NCI-H1436 (cell line): ENCODE data around the gene ADAMTS2.
"Not testable (repeated sequence)": the region's sequence is repeated elsewhere in the genome, so short reads cannot be mapped to it uniquely, and the experiment has no call there.

Experiments used
- DNase-seq: peaks from one replicate; lab custom pipeline; 2025; lab: John Stamatoyannopoulos, UW

The ADAMTS2 gene

DNA sequence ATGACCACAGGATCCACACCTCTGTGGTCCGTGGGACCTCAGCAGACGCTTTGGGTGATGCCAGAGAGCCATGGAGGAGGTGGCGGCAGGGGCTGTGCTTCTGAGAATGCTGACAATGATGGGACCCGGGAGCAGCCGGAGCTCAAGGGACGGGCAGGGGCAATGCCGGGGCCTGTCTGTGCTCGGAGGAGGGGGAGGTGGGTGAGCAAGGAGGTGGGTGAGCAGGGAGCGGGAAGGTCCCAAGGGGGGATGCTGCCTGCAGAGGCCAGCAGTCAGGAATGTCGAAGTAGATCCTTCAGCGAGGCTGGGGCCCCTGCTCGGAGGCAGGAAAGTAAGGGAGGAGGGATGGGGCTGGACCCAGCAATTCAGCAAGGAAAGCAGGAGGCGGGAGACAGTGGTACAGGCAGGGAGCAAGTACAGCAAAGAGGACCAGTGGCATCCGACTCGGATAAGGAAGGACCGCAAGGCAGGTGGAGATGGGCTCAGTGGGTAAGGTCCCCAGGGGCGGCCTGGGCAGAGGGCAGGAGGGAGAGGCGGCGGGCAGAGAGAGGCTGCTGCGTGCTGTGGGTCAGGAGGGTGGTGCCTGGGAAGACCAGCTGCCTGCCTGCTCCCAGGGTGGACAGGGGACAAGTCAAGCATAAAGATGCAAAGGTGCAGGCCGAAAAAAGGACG, 49.0 kb downstream of the ADAMTS2 start:
- no peak for DNase-seq

DNA sequence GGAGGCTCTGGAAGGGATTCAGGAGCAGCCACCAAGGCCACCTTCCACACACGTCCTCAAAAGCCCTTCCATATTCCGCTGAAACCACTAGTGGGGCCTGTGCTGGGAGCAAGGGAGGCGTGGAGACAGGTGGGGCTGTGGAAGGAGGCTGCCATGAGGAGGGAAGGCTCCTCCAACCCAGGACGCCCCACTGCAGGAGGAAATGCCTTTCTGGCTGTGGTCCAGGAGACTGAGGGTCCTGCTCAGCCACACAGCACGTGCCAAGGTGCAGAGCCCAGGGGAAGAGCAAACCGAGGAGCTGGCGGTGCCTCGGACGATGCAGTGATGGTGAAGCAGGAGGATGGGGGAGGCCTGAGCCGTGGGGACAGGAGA, 49.5 kb downstream of the ADAMTS2 start:
- no peak for DNase-seq

DNA sequence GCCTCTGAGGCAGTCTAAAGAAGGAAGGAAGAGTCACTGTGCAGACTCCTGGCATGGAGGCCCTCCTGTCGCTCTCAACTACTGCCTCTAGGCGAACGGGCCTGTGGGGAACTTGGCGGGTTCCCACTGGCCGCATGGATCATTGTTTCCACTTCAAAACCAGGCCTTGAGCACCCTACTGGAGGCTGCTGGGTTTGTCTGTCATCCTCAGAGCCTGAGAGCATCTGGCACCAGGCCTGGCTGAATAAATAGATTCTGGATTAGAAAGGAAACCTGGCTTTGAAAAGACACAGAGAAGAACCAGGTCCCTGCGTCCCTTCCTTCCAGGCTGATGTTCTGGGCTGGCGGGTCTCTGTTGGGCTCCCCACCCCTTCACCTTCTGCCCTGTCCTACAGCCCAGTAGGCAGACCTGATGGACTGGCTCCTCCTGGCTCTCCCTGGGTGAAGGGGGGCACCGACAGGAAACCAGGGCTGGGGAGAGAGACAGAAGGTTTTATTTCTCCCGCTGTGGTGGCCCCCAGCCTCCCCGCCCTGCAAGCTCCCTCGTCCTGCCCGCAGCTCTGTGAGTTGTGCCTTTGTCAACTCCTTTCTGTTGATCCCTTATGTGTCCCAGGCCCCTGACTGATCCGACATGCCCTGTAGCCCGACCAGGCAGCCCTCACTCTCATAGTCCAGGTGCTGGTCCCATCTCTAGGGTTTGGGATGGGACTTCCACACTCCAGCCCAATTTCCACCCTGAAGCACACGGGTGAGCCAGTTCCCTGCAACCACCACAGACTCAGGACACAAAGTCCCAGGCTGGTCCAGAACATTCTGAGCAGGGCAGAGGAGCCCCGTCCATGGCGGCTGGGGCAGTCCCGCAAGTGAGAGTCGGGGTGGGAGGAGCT, 50.1 kb downstream of the ADAMTS2 start:
- DNase-seq: no peak

DNA sequence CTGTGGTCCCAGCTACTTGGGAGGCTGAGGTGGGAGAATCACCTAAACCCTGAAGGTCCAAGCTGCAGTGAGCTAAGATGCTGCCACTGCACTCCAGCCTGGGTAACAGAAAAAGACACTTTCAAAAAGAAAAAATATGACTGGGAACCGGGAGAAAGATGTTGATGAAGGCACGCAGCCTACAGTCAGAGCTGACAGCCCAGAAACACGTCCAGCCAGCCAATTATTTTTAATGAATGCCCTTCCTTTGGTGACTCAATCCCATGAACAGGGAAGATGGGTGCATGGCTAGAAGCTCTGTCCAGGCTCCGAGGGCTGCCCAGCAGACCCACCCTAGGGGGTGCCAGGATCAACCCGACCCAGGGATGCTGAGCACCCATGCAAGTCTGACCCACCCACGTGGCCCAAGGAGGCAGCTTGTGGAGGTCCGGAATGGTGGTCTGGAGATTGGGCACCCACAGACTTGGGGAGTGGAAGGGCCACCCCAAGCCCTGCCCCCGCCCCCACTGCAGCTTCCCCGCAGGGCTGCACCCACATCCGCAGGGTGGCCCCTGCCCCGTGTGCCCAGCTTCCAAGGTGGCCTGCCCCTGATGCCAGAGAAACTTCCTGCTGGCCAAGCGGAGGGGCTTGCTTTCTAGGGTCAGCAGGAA, 51.0 kb downstream of the ADAMTS2 start:
- no peak for DNase-seq

DNA sequence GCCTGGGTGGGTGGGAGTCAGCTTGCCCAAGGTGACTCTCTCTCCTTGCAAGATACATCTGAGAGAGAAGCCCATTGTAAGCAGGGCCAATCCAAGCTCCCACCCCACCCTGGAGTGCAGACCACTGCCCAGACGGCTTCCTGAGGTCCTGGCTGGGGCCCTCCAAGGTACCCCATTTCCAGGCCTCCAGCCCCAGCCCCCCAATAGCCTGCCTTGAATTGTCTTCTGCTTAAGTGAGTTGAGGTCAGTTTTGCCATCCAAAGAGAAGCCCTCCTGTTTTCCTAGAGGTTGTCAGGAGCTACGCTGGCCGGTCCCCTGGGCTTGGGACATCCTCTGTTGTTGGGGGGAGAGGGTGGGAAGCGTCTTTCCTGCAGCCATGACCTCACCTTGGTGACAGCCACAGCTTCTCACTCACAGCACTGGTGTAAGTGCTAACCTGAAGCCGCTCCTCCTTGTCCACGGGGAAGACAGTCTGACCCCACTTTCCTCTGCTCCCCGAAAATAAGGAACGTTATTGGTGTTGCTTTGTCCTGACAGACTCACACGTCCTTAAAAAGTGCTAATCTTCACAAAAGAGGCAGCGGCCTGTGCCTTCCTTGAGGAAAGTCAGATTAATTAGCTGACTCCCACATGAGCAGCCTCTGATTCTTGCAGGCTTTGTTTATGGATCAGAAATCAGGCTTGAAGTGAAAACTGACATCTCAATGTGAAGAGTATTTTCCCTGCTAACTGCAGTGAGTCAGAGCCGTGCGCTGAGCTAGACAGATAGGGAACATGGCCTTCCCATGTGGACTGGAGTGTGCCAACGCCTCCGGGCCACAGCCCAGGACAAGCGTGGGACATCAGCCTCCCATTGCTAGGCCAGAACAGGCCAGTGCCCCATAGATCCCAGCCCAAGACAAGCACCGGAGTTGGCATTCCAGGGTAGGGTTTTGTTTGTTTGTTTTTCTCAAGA, 52.3 kb downstream of the ADAMTS2 start:
- no peak for DNase-seq

DNA sequence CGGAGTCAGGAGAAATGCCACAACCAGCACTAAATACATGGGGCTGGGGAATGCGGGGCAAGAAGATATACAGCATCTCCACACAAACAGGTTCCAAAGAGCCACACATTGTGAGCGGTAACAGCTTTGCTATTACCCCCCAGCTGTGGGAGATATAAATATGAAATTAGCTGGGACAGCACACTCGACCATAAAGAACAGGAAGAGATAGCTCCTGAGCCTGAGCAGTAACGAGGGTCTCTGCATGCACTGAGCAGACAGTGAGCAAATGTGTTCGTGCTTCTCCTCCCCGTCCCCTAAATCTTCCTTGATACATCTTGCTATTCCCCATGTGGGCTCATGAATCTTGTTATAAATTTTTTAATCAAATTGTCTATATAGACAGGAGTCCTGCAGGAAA, 53.1 kb downstream of the ADAMTS2 start:
- no peak for DNase-seq

DNA sequence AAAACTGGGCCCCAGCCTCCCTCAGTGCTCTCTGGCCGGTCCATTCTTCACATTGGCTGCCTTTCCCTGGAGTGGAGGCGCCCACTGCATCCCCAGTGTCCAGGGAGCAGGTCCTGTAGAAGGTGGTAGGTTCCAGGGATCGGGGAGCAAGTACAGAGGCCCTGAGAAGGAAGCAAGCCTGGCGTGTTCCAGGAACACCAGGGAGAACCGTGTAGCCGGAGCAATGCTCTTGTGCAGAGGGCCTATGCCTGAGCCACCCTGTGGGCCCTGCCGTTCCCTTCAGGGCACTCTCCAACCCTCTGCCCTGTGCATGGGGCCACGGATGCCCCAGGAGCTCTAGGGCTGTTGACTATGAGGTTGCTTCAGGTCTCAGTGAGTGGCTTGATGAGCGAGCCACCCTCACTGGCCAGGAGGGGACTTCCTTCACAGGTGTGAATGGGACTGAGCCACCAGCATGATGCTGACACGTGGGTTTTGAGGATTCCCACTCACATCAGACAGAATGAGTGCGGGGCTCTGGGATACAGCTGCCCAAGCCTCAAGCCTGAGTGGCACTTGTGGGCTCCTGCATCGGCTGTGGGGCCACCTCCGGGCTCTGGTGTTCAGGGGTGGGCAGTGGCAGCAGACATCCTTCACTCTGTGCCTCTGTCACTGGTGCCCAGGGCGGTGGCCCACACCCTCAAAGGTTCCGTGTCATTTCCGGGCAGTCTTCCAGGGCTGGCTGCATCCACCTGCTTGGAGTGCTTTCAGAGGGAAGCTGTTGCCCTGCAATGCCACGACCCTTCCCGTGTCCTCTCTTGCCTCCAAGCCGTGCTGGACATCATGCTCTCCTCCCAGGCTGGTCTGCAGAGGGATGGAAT, 54.4 kb downstream of the ADAMTS2 start:
- no peak for DNase-seq

DNA sequence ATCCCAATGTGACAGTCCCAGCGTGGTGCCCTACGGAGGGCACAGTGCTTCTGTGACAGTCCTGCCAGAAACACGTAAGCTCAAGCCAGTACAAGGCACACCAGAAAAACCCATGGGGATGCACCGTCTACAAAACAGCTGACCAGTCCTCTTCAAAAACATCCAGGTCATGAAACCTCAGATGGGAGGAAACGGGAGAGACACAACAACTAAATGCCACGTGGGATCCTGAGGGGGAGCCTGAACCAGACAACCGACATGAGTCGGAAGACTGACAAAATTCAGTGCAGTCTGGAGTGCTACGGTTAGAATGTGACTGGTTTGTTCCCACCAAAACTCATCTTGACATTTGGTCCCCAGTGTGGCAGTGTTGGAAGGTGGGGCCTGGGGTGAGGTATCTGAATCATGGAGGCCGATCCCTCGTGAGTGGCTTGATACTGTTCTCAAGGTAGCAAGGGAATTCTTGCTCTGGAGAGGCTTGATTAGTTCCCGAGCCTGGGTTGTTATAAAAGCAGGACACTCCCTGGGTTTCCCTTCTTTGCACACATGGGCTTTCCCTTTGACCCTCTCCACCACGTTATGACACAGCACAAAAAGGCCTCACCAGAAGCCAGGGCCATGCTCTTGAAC, 55.4 kb downstream of the ADAMTS2 start:
- DNase-seq: no peak

DNA sequence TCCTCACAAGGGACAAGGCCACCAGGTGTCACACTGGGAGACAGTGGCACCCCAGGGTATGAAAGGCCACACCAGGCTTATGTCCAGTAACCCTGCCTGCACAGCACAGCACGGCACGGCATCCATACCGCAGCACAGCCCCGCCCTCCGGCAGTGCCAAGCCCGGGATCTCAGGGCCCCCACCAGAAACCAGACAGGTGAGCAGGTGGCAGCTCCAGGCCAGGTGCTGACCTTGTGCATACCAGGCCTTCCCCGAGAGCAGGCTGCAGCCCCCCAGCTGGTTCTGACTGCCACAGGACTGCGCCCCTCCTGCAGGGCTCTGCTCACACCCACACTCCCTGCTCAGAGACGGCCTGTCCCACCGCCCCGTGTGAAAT, 56.5 kb downstream of the ADAMTS2 start:
- no peak for DNase-seq

DNA sequence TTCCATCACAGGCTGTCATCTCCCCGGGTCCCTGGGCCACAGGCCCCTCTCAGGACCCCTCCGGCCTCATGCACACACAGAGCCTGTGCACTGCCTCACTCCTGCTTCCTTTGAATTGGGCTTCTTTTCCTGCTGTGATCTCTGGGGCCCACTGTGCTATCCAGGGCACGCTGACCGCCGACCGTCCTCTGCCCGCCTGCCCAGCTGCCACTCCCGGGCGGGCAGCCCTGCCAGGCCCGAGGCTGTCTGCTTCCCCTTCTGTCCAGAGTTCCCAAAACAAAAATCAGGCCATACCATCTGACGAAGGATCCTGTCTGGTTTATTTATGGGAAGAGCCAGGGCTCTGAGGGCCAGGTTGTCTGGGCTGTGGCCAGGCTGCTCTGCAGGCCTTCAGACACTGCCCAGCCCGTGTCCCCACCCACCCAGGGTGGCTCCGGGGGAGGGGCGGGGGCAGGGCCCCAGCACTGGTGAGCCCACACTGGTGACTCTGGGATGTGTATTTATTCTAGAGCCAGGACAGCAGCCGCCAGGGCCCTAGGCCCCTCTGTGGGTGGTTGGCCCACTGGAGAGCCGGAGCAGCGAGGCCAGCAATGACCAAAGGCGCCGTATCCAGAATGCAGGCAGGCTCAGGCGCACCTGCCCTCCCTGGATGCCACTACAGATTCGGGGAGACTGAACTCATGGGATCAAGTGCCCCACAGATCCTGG, 57.0 kb downstream of the ADAMTS2 start:
- no peak for DNase-seq

DNA sequence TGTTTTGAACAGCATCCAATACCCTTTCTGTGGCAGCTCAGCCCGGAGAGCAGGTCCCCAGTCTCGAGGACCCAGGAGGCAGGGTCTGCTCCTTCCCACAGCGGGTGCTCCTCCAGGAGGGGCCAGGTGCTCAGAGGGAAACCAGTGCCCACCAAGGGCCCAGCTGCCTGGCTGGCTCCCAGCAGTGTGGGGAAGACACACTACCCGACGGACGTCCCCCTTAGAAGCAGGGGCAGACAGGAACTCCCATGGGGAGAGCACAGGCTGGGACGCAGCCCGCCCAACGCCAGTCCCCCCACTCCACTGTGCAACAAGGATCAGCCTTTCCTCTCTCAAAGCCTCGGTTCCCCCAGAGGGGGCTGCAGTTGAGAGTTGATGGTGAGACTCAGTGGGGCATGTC, 57.6 kb downstream of the ADAMTS2 start:
- DNase-seq: no peak

DNA sequence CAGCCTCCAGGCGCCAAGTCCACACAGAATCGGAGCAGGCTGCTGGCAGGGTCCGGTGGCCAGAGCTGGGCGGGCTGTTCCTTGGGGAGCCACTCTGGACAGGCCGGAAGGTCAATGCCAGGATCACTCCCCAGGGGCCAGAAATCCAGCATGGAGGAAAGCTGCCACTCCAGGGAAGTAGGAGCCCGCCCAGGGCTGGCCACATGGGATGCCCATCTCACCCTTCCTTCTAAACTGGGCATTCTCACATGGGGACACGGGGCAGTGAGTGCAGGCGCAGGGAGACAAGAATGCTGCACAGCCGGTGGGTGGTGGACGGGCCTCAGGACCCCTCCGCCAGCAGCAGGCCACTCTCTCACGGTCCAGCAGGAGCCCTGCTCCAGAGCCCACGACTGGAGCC, 58.2 kb downstream of the ADAMTS2 start:
- no peak for DNase-seq

DNA sequence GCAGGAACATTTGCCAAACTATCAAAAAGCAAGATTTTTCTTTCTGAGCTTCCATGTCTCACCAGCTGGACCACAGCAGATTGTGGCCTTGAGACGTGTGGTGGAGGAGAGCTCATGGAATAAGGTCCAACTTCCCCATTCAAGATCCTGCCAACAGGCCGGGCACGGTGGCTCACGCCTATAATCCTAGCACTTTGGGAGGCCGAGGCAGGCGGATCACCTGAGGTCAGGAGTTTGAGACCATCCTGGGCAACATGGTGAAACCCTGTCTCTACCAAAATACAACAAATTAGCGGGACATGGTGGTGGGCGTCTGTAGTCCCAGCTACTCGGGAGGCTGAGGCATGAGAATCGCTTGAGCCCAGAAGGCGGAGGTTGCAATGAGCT, 59.5 kb downstream of the ADAMTS2 start:
- not testable (repeated sequence) for DNase-seq

DNA sequence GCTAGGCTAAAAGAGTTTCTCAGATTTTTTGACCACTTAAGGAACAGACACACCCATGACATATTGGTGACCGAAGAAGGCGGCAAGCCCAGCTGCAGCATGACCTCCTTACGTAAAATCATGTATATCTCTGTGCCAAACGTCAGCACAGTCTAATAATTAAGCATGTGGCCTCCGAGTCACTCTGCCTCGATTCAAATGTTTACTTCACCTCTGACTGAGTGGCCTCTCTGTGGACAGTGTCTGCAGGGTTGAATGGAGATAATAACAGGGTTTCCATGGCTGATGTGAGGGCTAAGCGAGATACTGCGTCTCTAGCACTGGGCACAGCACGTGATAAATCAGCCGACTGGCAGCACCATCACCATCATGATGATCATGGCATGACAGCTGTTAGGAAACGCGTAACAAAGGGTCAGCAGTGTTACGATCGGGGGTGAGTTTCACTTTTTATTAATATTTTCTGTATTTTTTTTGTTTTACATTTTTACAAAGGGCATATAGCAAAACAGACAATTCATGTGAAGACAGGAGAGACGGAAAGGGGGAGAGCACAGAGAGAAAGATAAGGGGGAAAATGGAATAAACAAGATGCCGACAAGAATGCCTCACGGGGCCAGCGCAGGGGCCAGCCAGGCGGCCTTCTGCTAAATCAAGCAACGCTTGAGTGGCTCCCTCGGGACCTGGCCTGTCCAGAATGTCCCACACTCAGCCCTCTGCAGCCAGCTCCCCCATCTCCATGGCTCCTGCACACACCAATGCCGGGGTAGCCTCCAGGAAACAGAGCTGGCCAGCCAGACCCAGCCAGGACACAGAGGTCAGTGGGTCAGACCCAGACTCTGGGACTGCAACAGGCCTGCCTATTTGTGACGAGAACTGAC, 60.3 kb downstream of the ADAMTS2 start:
- DNase-seq: no peak

DNA sequence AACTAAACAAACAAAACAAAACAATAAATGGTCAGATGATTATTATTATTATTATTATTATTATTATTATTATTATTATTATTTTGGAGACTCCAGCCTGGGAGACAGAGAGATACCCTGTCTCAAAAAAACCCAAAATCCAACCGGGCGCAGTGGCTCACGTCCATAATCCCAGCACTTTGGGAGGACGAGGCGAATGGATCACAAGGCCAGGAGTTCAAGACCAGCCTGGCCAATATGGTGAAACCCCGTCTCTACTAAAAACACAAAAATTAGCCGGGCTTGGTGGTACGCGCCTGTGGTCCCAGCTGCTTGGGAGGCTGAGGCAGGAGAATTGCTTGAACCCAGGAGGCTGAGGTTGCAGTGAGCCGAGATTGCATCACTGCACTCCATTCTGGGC, 61.4 kb downstream of the ADAMTS2 start:
- DNase-seq: not testable (repeated sequence)

DNA sequence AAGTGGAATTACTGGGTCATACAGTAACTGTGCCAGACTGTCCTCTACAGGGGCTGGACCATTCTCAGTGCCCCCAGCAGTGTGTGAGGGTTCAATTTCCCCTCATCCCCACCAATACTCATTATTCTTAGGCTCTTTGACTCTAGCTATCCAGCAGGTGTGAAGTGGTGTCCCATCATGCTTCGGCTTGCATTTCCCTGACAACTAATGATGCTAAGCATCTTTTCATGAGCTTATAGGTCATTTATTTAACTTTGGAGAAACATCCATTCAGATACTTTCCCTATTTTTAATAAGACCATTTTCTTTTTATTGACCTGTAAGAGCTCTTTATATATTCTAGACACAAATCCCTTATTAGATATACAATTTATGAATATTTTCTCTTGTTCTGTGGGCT, 63.6 kb downstream of the ADAMTS2 start:
- DNase-seq: no peak

DNA sequence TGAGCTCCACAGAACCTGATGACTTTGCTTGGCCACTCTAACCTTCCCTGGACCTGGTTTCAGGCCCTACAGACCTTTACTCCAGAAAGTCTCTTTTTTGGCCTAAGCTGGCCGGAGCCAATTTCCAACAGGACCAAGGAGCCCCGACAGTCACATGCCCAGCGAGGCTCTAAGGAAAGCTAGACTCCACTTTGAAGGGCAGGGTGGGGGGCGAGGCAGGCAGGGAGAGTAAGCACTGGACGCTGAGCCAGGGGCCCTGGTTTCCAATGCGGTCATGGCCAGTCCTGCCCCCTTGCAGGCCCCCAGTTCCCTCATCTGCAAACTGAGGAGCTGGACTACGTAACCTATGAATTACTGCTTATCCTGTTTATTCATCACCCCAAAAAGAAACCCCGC, 65.2 kb downstream of the ADAMTS2 start:
- DNase-seq: no peak

DNA sequence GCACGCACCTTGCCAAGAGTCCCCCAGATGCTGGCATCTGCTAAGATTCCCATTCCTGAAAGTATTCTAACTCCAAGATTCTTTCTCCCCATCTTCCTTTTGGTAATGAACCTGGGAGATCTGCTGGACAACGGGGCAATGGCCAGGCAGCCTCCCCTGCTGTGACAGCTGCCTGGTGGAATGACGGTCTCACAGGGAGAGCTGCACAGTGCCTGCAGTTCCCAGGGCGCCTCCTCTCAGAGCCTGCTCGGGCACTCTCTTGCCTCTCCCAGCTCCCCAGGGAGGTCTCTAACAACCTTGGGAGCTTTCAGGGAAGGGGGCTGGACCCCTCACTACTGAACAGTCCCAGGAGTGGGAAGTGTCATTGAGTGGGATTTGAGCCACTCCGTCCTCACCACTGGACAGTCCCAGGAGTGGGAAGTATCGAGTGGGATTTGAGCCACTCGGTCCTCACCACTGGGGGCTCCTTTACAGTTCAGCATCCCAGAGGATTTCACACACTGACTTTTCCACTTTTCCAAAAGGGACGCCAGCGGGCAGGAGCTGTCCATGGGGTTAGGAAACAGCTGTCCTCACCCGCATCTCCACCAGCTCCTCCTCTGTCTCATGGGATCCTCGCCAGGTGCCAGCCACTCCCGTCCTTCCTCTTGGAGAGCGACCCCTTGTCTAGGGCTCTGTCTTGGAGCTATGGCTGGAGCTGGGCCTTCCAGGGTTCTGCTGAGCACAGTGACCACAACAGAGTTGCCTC, 65.7 kb downstream of the ADAMTS2 start:
- DNase-seq: no peak
